Activated CD8-positive, alpha-beta T cell treated with anti-CD3 and anti-CD28 coated beads for 36 hours (primary cell): Measurements from ENCODE around the gene TSC22D1. TPM values are rescaled to one million over a fixed set of nuclear protein-coding genes. Genes with fewer than 3 reads are reported as not detected.
A peak's percentile ranks its signal among the peaks of the same experiment; 100 is the strongest.
"Not testable (repeated sequence)": the region's sequence is repeated elsewhere in the genome, so short reads cannot be mapped to it uniquely, and the experiment has no call there.

Source experiments
- ATAC-seq: fragments of 200-7000 bp; cut with Tn5 transposase; one replicate; pipeline ENCODE4 v1.10.0; 2021; ENCODE audit warnings: mild to moderate bottlenecking, moderate library complexity
- CTCF ChIA-PET: fragments of 350-600 bp; sonication (Branson Sonifier 250); formaldehyde crosslinking; loops from one replicate; lab custom pipeline; 2021; ENCODE audit warnings: antibody characterized with exemption; lab: Charles Lee
- POLR2A ChIA-PET: fragments of 350-600 bp; sonication (Branson Sonifier 250); formaldehyde crosslinking; loops from one replicate; lab custom pipeline; 2021; ENCODE audit warnings: antibody characterized with exemption; lab: Charles Lee
- DNase-seq: peaks from one replicate; pipeline ENCODE4 v3.0.0-alpha.2; 2020
- H3K27ac Mint-ChIP-seq: one replicate; pipeline ENCODE4 v1.8.0; 2021; ENCODE audit warnings: mild to moderate bottlenecking, mixed read lengths
- H3K27me3 Mint-ChIP-seq: one replicate; pipeline ENCODE4 v1.8.0; 2021; ENCODE audit warnings: mixed read lengths
- H3K36me3 Mint-ChIP-seq: one replicate; pipeline ENCODE4 v1.8.0; 2021; ENCODE audit warnings: low read depth, mixed read lengths
- H3K4me1 Mint-ChIP-seq: one replicate; pipeline ENCODE4 v1.8.0; 2021; ENCODE audit warnings: low read depth, mixed read lengths
- H3K4me3 Mint-ChIP-seq: one replicate; pipeline ENCODE4 v1.8.0; 2021; ENCODE audit warnings: mild to moderate bottlenecking, moderate library complexity, mixed read lengths
- H3K9me3 Mint-ChIP-seq: one replicate; pipeline ENCODE4 v1.8.0; 2021; ENCODE audit warnings: mixed read lengths
- intact Hi-C: fragments of 100-400 bp; cut with micrococcal nuclease; formaldehyde crosslinking; loops from one replicate; pipeline ENCODE4 v1.10.0; 2022
- total RNA-seq, 2 experiments: library from RNA; stranded (reverse); gene quantifications; one replicate each; pipeline ENCODE4 v1.2.3, GENCODE V29; 2021
- TF ChIP-seq, protein P1 (sequence below): fragments of 200-600 bp; IDR thresholded peaks from one replicate; pipeline ENCODE4 v1.8.0; 2022; ENCODE audit warnings: antibody characterized with exemption, mild to moderate bottlenecking

Gene TSC22D1
- total RNA-seq, 2 experiments from 2014 or later = 7.6 to 9.6 TPM

- intact Hi-C loops = no loop called here
- POLR2A ChIA-PET = no interaction called here
These were observed 25.5 kb upstream of the TSC22D1 start for GRCh38 chr13:44601586-44601985.

DNA sequence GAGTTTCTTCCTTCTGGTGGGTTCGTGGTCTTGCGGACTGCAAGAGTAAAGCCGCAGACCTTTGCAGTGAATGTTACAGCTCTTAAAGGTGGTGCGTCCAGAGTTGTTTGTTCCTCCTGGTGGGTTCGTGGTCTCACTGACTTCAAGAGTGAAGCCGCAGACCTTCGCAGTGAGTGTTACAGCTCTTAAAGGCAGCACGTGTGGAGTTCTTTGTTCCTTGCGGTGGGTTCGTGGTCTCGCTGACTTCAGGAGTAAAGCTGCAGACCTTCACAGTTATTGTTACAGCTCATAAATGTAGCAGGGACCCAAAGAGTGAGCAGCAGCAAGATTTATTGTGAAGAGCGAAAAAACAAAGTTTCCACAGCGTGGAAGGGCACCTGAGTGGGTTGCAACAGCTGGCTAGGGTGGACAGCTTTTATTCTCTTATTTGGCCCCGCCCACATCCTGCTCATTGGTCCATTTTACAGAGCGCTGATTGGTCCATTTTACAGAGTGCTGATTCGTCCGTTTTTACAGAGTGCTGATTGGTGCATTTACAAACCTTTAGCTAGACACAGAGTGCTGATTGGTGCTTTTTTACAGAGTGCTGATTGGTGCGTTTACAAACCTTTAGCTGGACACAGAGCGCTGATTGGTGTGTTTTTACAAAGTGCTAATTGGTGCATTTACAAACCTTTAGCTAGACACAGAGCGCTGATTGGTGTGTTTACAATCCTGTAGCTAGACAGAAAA lies 17.9 kb upstream of the TSC22D1 start:
- peak; percentile 9 for DNase-seq
- H3K9me3 Mint-ChIP-seq, intact Hi-C loops, ATAC-seq, H3K36me3 Mint-ChIP-seq, CTCF ChIA-PET, H3K4me1 Mint-ChIP-seq, H3K4me3 Mint-ChIP-seq, H3K27ac Mint-ChIP-seq: not testable (repeated sequence)
- POLR2A ChIA-PET = interaction anchor here (1.1 kb wide), 1 partner anchor 59 kb away, joined by 3 read pairs; no protein-coding TSS in a partner anchor
- peaks cover 16% of the 10 kb centered on the region for H3K27me3 Mint-ChIP-seq

More at GRCh38 chr13:44601586-44601985, 25.5 kb upstream of the TSC22D1 start:
- CTCF ChIA-PET = no interaction called here
- DNase-seq = no peak
- Mint-ChIP-seq H3K9me3 (no peaks in the 10 kb centered on the region), H3K27ac (no peak overlapping the region), H3K27me3 (no peaks in the 10 kb centered on the region), H3K36me3 (no peaks in the 10 kb centered on the region), H3K4me1 (no peaks in the 10 kb centered on the region), H3K4me3 (no peak overlapping the region)
- TF ChIP-seq, protein P1, sequence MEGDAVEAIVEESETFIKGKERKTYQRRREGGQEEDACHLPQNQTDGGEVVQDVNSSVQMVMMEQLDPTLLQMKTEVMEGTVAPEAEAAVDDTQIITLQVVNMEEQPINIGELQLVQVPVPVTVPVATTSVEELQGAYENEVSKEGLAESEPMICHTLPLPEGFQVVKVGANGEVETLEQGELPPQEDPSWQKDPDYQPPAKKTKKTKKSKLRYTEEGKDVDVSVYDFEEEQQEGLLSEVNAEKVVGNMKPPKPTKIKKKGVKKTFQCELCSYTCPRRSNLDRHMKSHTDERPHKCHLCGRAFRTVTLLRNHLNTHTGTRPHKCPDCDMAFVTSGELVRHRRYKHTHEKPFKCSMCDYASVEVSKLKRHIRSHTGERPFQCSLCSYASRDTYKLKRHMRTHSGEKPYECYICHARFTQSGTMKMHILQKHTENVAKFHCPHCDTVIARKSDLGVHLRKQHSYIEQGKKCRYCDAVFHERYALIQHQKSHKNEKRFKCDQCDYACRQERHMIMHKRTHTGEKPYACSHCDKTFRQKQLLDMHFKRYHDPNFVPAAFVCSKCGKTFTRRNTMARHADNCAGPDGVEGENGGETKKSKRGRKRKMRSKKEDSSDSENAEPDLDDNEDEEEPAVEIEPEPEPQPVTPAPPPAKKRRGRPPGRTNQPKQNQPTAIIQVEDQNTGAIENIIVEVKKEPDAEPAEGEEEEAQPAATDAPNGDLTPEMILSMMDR = no peak
- no peak for ATAC-seq

DNA sequence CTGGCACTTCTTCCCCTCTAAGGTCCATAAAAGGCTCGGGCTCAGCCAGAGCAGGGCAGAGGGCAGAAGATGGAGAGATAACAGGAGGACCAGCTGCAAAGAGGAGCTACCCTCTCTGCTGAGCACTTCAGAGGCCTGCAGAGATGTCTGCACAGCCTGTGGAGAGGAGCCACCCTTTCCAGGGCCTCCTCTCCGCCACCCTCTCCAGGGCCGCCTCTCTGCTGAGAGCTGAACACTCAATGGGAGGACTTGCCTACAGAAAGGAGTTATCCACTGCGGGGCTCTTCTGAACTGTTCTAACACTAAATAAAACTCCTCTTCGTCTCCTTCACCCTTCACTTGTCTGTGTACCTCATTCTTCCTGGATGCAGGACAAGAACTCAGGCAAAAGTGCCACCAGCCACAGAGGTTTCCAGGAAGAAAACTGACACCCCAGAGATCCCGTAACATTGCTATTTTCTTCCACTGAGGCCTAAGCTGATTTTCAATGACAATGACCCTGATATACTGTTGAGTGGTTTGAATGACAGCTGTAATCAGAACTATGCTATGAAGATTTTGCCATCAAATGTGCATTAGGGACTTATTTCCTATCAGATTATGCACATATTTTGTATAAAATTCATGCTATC lies 16.2 kb upstream of the TSC22D1 start:
- intact Hi-C loops = no loop called here
- ATAC-seq (no peak), DNase-seq (no peak)
- ChIA-PET POLR2A (no interaction called here), CTCF (no interaction called here)
- H3K27ac Mint-ChIP-seq = no peak overlapping the region
- peaks cover 3% of the 10 kb centered on the region for H3K4me1 Mint-ChIP-seq
- no peak overlapping the region for H3K4me3 Mint-ChIP-seq
- H3K9me3 Mint-ChIP-seq = peaks cover 5% of the 10 kb centered on the region
- peaks cover 18% of the 10 kb centered on the region for H3K27me3 Mint-ChIP-seq
- H3K36me3 Mint-ChIP-seq = no peaks in the 10 kb centered on the region
- TF ChIP-seq, protein P1 = no peak

DNA sequence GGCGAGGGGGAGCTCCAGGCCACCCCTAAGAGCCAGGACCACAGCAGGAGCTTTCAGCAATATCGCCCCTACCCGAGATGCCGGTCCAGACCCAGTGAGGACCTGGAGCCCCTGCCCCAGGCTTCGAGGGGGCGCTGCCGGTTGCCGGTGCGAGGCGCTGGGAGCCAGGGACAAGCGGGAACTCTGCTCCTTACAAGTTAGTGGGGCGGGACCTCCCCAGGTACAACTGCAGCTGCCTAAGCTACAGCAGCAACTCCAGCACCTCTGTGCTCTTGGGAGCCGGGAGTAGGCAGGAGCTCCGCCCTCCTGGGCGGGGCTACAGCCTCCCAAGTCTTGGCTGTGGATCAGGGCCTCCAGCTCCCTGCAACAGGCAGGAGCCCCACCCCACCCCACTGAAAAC lies 15.2 kb upstream of the TSC22D1 start:
- POLR2A ChIA-PET = no interaction called here
- Mint-ChIP-seq H3K27me3 (peaks cover 19% of the 10 kb centered on the region), H3K36me3 (no peaks in the 10 kb centered on the region), H3K27ac (no peak overlapping the region), H3K4me3 (no peak overlapping the region), H3K9me3 (peaks cover 5% of the 10 kb centered on the region), H3K4me1 (peaks cover 3% of the 10 kb centered on the region)
- DNase-seq (no peak), ATAC-seq (no peak)
- intact Hi-C loops = no loop called here
- CTCF ChIA-PET = no interaction called here
- TF ChIP-seq, protein P1 = no peak

DNA sequence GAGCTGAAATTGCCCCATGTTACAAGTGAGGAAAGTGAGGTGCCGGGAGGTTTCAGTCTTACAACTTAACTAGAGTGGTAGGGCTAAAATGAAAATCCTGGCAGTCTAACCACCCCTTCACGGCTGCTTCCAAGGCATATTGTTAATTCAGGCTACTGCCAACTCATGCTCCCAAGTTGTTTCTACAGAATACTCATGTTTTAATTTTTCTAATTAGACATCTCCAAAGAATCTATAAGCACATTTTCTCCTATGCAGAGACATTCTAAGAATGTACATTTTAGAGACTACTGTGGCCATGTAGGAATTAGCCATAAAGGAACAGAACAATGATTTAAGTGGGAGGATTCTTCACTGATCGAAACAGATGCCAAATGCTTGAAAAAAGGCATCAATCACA lies 7.0 kb upstream of the TSC22D1 start:
- ATAC-seq (no peak), DNase-seq (no peak)
- H3K36me3 Mint-ChIP-seq = no peaks in the 10 kb centered on the region
- TF ChIP-seq, protein P1 = no peak
- CTCF ChIA-PET = interaction anchor here (1.1 kb wide), 1 partner anchor 99 kb away, joined by 3 read pairs; no protein-coding TSS in a partner anchor
- POLR2A ChIA-PET = no interaction called here
- H3K4me1 Mint-ChIP-seq = peaks cover 4% of the 10 kb centered on the region
- no peak overlapping the region for H3K27ac Mint-ChIP-seq
- H3K9me3 Mint-ChIP-seq = no peaks in the 10 kb centered on the region
- no peak overlapping the region for H3K4me3 Mint-ChIP-seq
- intact Hi-C loops = no loop called here
- H3K27me3 Mint-ChIP-seq = peaks cover 3% of the 10 kb centered on the region
